HCT116 (cell line): Measurements from ENCODE around the gene RGS9BP. TPM values are rescaled to one million over a fixed set of nuclear protein-coding genes. Genes with fewer than 3 reads are reported as not detected.
"Not testable (repeated sequence)": the region's sequence is repeated elsewhere in the genome, so short reads cannot be mapped to it uniquely, and the experiment has no call there.

ENCODE experiments used
- ATAC-seq: fragments of 200-7000 bp; cut with Tn5 transposase; 2 replicates; pipeline ENCODE4 v1.9.1; 2020; ENCODE audit warnings: mild to moderate bottlenecking, moderate library complexity
- BruUV-seq: library from RNA; stranded (reverse); fragments of 400-500 nt; replicated peaks from 2 replicates; lab custom pipeline; 2021; lab: Mats Ljungman, UMichigan
- CTCF ChIA-PET: fragments of 300-600 bp; sonication (Branson Sonifier 250); formaldehyde crosslinking; loops from one replicate; lab custom pipeline; 2021; ENCODE audit warnings: antibody characterized with exemption; lab: Charles Lee
- POLR2A ChIA-PET: fragments of 300-600, 350-600 bp; sonication (Branson Sonifier 250); formaldehyde crosslinking; loops from one replicate; lab custom pipeline; 2021; ENCODE audit warnings: antibody characterized with exemption; lab: Charles Lee
- RAD21 ChIA-PET, 2 experiments: fragments of 300-600 bp; sonication (Branson Sonifier 250); formaldehyde crosslinking; loops; one replicate each; lab custom pipeline; 2023; ENCODE audit warnings: low total read pairs in 2 of 2; ENCODE audit not compliant: uncharacterized antibody in 2 of 2, unreplicated experiment in 2 of 2, low non-redundant PET in 1 of 2; lab: Charles Lee
- DNase-seq: peaks from one replicate; pipeline ENCODE4 v3.0.0-alpha.2; 2010; ENCODE audit warnings: low read depth, low spot score
- H2AFZ ChIP-seq: fragments of 200-600 bp; shearing (Covaris generic), sonication (generic); 2 replicates; pipeline ENCODE4 v1.6.1; 2017; ENCODE audit warnings: low read depth, mixed run types, mixed read lengths, antibody characterized with exemption, low read length; ENCODE audit not compliant: poor library complexity, severe bottlenecking
- H3K27ac ChIP-seq: 2 replicates; pipeline ENCODE4 v1.5.1; 2012; ENCODE audit warnings: low read depth, low read length
- H3K27me3 ChIP-seq: fragments of 200-600 bp; sonication (generic); 2 replicates; pipeline ENCODE4 v1.6.1; 2016; ENCODE audit warnings: mixed run types, low read length, mixed read lengths; ENCODE audit not compliant: insufficient read depth
- H3K36me3 ChIP-seq, 2 experiments: fragments of 200-500 bp in 1 of 2; fragments of 200-600 bp in 1 of 2; sonication (Bioruptor generic) in 1 of 2; sonication (generic) in 1 of 2; 2 replicates each; pipeline versions ENCODE4 v1.5.1 to v1.6.1; 2014 to 2016; ENCODE audit warnings: low read length in 2 of 2, inconsistent platforms in 1 of 2, mixed read lengths in 1 of 2, mixed run types in 1 of 2; ENCODE audit not compliant: insufficient read depth in 2 of 2, control insufficient read depth in 1 of 2
- H3K4me1 ChIP-seq, 2 experiments: fragments of 200-600 bp in 1 of 2; sonication (generic) in 1 of 2; 2 replicates each; pipeline versions ENCODE4 v1.5.1 to v1.6.1; 2012 to 2017; ENCODE audit warnings: low read length in 2 of 2, inconsistent platforms in 1 of 2, mild to moderate bottlenecking in 1 of 2, mixed read lengths in 1 of 2, mixed run types in 1 of 2, moderate library complexity in 1 of 2; ENCODE audit not compliant: insufficient read depth in 2 of 2, control insufficient read depth in 1 of 2
- H3K4me2 ChIP-seq: fragments of 200-600 bp; sonication (generic); 2 replicates; pipeline ENCODE4 v1.6.1; 2017; ENCODE audit warnings: mixed run types, low read length, mixed read lengths
- H3K4me3 ChIP-seq, 2 experiments: fragments of 200-600 bp in 1 of 2; sonication (generic) in 1 of 2; replicated peaks in 1 of 2; 2 replicates each; pipeline ENCODE4 v1.5.1; 2011 to 2016; ENCODE audit warnings: low read length in 2 of 2, control low read depth in 1 of 2, low read depth in 1 of 2, mild to moderate bottlenecking in 1 of 2, mixed read lengths in 1 of 2, mixed run types in 1 of 2
- H3K79me2 ChIP-seq: fragments of 200-600 bp; sonication (generic); 2 replicates; pipeline ENCODE4 v1.6.1; 2017; ENCODE audit warnings: mild to moderate bottlenecking, mixed run types, low read length, moderate library complexity, mixed read lengths; ENCODE audit not compliant: insufficient read depth
- H3K9ac ChIP-seq: fragments of 200-600 bp; sonication (generic); 2 replicates; pipeline ENCODE4 v1.6.1; 2016; ENCODE audit warnings: low read length, mixed read lengths
- H3K9me2 ChIP-seq: fragments of 200-600 bp; sonication (generic), shearing (Covaris generic); 2 replicates; pipeline ENCODE4 v1.6.1; 2017; ENCODE audit warnings: mixed run types, mild to moderate bottlenecking, moderate library complexity; ENCODE audit not compliant: insufficient read depth
- H3K9me3 ChIP-seq, 2 experiments: fragments of 200-500 bp in 1 of 2; fragments of 200-600 bp in 1 of 2; sonication (Bioruptor generic) in 1 of 2; sonication (generic) in 1 of 2; 2 replicates each; pipeline ENCODE4 v1.6.1; 2014 to 2017; ENCODE audit warnings: low read length in 2 of 2, mixed read lengths in 2 of 2, inconsistent platforms in 1 of 2, low read depth in 1 of 2, mild to moderate bottlenecking in 1 of 2, mixed run types in 1 of 2, moderate library complexity in 1 of 2; ENCODE audit not compliant: control insufficient read depth in 1 of 2, insufficient read depth in 1 of 2
- H4K20me1 ChIP-seq: fragments of 200-600 bp; sonication (generic), shearing (Covaris generic); 2 replicates; pipeline ENCODE4 v1.6.1; 2017; ENCODE audit warnings: mixed run types, mild to moderate bottlenecking, moderate library complexity; ENCODE audit not compliant: insufficient read depth
- EGR1 ChIP-seq: IDR thresholded peaks from 2 replicates; pipeline ENCODE4 v1.6.1; 2012; ENCODE audit warnings: low read depth
- FOSL1 ChIP-seq: IDR thresholded peaks from 2 replicates; pipeline ENCODE4 v1.6.1; 2012; ENCODE audit warnings: low read depth
- POLR2A ChIP-seq: IDR thresholded peaks from 2 replicates; pipeline ENCODE4 v1.7.0; 2011; ENCODE audit warnings: borderline replicate concordance; ENCODE audit not compliant: insufficient read depth, insufficient read length; ENCODE audit errors: extremely low read depth
- RAD21 ChIP-seq: IDR thresholded peaks from 2 replicates; pipeline ENCODE4 v1.6.1; 2012; ENCODE audit warnings: low read depth, mild to moderate bottlenecking
- SIN3A ChIP-seq: IDR thresholded peaks from 2 replicates; pipeline ENCODE4 v1.6.1; 2012; ENCODE audit warnings: low read depth
- SP1 ChIP-seq: IDR thresholded peaks from 2 replicates; pipeline ENCODE4 v1.6.1; 2012; ENCODE audit warnings: low read depth
- SRF ChIP-seq: IDR thresholded peaks from 2 replicates; pipeline ENCODE4 v1.6.1; 2012; ENCODE audit warnings: low read depth
- intact Hi-C: fragments of 100-400 bp; cut with micrococcal nuclease; formaldehyde crosslinking; loops from 2 replicates; pipeline ENCODE4 v1.10.0; 2022
- total RNA-seq: library from RNA; stranded (reverse); gene quantifications from one replicate; pipeline ENCODE4 v1.2.1, GENCODE V29; 2021; ENCODE audit not compliant: unreplicated experiment
- TF ChIP-seq, protein P1 (sequence below), 3 experiments: fragments of 200-600 bp in 1 of 3; sonication (generic) in 1 of 3; IDR thresholded peaks in 2 of 3; conservative IDR thresholded peaks in 1 of 3; 2 replicates each; pipeline ENCODE4 v1.5.1; 2012 to 2017; ENCODE audit warnings: low read depth in 2 of 3, low read length in 2 of 3, antibody characterized with exemption in 1 of 3, borderline replicate concordance in 1 of 3, control low read depth in 1 of 3, mild to moderate bottlenecking in 1 of 3, mixed read lengths in 1 of 3, mixed run types in 1 of 3, moderate library complexity in 1 of 3; ENCODE audit not compliant: insufficient read depth in 1 of 3

The RGS9BP gene
- total RNA-seq, 1 experiment from 2014 or later: 0.54 TPM

DNA sequence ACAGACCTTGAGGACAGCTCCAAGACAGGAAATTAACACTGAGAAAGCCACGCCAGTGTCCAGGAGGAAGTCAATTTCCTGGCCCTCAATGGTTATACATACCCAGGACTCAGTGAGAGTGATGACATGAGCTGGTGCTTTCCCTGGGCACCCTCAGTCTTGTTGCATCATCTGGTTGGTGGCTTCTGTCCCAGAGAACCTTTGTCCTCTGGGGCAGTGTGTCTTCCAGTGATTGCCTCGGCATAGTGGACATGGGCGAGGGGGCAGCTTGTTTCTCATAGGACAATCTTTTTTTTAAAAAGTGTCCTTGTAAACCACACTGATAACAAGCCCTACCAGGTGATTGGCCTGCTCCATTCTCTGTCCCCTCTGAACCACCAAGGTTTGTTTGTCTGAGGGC lies 21.1 kb downstream of the RGS9BP start:
- H3K79me2 ChIP-seq: peaks cover 97% of the 10 kb centered on the region
- H3K27ac ChIP-seq, ATAC-seq, H3K4me2 ChIP-seq, DNase-seq, H3K9me3 ChIP-seq, H2AFZ ChIP-seq, H4K20me1 ChIP-seq, H3K4me3 ChIP-seq, POLR2A ChIA-PET, H3K9ac ChIP-seq, CTCF ChIA-PET, BruUV-seq, H3K27me3 ChIP-seq, H3K9me2 ChIP-seq, intact Hi-C loops, RAD21 ChIA-PET: not testable (repeated sequence)
- peaks cover 0 to 21% of the 10 kb centered on the region in 2 experiments; a peak in 3 of 4 replicates for H3K4me1 ChIP-seq
- peaks cover 19 to 57% of the 10 kb centered on the region in 2 experiments for H3K36me3 ChIP-seq

DNA sequence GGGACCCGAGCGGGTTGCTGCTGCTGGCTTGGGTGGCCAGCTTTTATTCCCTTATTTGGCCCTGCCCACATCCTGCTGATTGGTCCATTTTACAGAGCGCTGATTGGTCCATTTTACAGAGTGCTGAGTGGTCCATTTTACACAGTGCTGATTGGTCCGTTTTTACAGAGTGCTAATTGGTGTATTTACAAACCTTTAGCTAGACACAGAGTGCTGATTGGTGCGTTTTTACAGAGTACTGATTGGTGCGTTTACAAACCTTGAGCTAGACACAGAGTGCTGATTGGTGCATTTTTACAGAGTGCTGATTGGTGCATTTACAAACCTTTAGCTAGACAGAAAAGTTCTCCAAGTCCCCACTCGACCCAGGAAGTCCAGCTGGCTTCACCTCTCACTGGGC lies 24.5 kb downstream of the RGS9BP start:
- H3K27me3 ChIP-seq, DNase-seq, ATAC-seq, H3K27ac ChIP-seq, H3K4me1 ChIP-seq, H3K4me2 ChIP-seq, POLR2A ChIA-PET, H3K9me2 ChIP-seq, BruUV-seq, H2AFZ ChIP-seq, intact Hi-C loops, H3K4me3 ChIP-seq, RAD21 ChIA-PET, H3K9ac ChIP-seq, H4K20me1 ChIP-seq, CTCF ChIA-PET: not testable (repeated sequence)
- Histone ChIP-seq H3K79me2 (peaks cover 96% of the 10 kb centered on the region), H3K9me3 (peaks cover 2 to 11% of the 10 kb centered on the region in 2 experiments; a peak in 3 of 4 replicates), H3K36me3 (peaks cover 24 to 86% of the 10 kb centered on the region in 2 experiments)

DNA sequence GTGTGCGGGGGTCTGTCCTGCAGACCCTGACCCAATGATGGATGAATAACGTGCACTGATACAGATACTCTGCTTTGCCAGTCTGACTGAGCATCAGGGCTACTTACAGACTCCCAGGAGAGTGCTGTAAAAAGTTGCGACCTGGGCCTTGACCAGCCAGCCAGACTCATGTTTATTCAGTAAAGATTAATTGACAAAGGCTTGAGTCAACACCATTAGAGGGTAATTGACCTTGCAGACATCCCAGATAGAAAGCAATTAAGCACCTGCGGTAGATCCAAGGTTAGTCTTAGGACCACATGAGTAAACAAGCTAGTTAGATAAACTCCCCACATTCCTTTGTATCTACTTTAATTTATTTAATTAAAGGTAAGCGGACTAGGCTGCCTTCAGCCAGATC lies 26.4 kb downstream of the RGS9BP start:
- Histone ChIP-seq H2AFZ (no peak overlapping the region), H3K27ac (no peak overlapping the region), H3K9ac (no peak overlapping the region), H3K4me1 (no peaks in the 10 kb centered on the region), H3K9me2 (no peaks in the 10 kb centered on the region), H3K79me2 (peaks cover 96% of the 10 kb centered on the region)
- no TSS peak for BruUV-seq
- intact Hi-C loops: no loop called here
- RAD21 ChIA-PET: no interaction called here
- DNase-seq: no peak
- no peak for TF ChIP-seq SIN3A
- TF ChIP-seq EGR1: no peak
- TF ChIP-seq FOSL1: no peak
- TF ChIP-seq, protein P1, sequence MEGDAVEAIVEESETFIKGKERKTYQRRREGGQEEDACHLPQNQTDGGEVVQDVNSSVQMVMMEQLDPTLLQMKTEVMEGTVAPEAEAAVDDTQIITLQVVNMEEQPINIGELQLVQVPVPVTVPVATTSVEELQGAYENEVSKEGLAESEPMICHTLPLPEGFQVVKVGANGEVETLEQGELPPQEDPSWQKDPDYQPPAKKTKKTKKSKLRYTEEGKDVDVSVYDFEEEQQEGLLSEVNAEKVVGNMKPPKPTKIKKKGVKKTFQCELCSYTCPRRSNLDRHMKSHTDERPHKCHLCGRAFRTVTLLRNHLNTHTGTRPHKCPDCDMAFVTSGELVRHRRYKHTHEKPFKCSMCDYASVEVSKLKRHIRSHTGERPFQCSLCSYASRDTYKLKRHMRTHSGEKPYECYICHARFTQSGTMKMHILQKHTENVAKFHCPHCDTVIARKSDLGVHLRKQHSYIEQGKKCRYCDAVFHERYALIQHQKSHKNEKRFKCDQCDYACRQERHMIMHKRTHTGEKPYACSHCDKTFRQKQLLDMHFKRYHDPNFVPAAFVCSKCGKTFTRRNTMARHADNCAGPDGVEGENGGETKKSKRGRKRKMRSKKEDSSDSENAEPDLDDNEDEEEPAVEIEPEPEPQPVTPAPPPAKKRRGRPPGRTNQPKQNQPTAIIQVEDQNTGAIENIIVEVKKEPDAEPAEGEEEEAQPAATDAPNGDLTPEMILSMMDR (IDR thresholded peaks at IDR 0.05 in 2 of 3, conservative IDR thresholded peaks at IDR 0.05 in 1 of 3; ENCODE audit: borderline replicate concordance in 1 of 3, insufficient read depth in 1 of 3, low read depth in 2 of 3, low read length in 2 of 3): no peak
- no peak for TF ChIP-seq SP1
- no peak for TF ChIP-seq SRF
- no peak for TF ChIP-seq RAD21
- TF ChIP-seq POLR2A: no peak
- TF ChIP-seq, all 23 proteins: peak for 0
- H3K36me3 ChIP-seq: peaks cover 27 to 81% of the 10 kb centered on the region in 2 experiments
- ATAC-seq: no peak
- H3K9me3 ChIP-seq: peaks cover 2 to 11% of the 10 kb centered on the region in 2 experiments; a peak in 3 of 4 replicates
- H4K20me1 ChIP-seq: no peaks in the 10 kb centered on the region
- ChIA-PET POLR2A (no interaction called here), CTCF (no interaction called here)
- H3K4me3 ChIP-seq: no peak overlapping the region
- H3K27me3 ChIP-seq: no peaks in the 10 kb centered on the region
- no peak overlapping the region for H3K4me2 ChIP-seq
